GM10847 (cell line): Measurements from ENCODE around the gene DNER.

Source experiments
- POLR2A ChIP-seq: IDR thresholded peaks from 2 replicates; pipeline ENCODE4 v1.6.1; 2011; ENCODE audit not compliant: insufficient read length; ENCODE audit errors: extremely low read depth

DNER gene

GRCh38 chr2:229572507-229573271 lies 141.7 kb downstream of the DNER start:
- TF ChIP-seq POLR2A, result no peak

GRCh38 chr2:229571243-229571642 lies 143.1 kb downstream of the DNER start:
- TF ChIP-seq POLR2A, result no peak

- TF ChIP-seq POLR2A, result no peak
Measured at GRCh38 chr2:229566370-229566769, 148.0 kb downstream of the DNER start.

- TF ChIP-seq POLR2A, result no peak
Measured at GRCh38 chr2:229564300-229564907, 150.0 kb downstream of the DNER start.

- TF ChIP-seq POLR2A, result no peak
Measured at GRCh38 chr2:229563388-229563787, 151.0 kb downstream of the DNER start.

- no peak for TF ChIP-seq POLR2A
Measured at GRCh38 chr2:229562472-229563127, 151.8 kb downstream of the DNER start.

- TF ChIP-seq POLR2A, result no peak
Measured at GRCh38 chr2:229559986-229560385, 154.4 kb downstream of the DNER start.

GRCh38 chr2:229553091-229553490 lies 161.3 kb downstream of the DNER start:
- TF ChIP-seq POLR2A, result no peak

GRCh38 chr2:229543176-229543873 lies 171.0 kb downstream of the DNER start:
- TF ChIP-seq POLR2A, result no peak

GRCh38 chr2:229539628-229540027 lies 174.7 kb downstream of the DNER start:
- no peak for TF ChIP-seq POLR2A

- no peak for TF ChIP-seq POLR2A
Measured at GRCh38 chr2:229531594-229531993, 182.8 kb downstream of the DNER start.

- TF ChIP-seq POLR2A, result no peak
Measured at GRCh38 chr2:229530434-229530833, 183.9 kb downstream of the DNER start.

- TF ChIP-seq POLR2A, result no peak
Measured at GRCh38 chr2:229528846-229529245, 185.5 kb downstream of the DNER start.

GRCh38 chr2:229526951-229527350 lies 187.4 kb downstream of the DNER start:
- TF ChIP-seq POLR2A, result no peak

GRCh38 chr2:229524799-229525198 lies 189.6 kb downstream of the DNER start:
- no peak for TF ChIP-seq POLR2A

GRCh38 chr2:229523663-229524062 lies 190.7 kb downstream of the DNER start:
- TF ChIP-seq POLR2A, result no peak

GRCh38 chr2:229521576-229521975 lies 192.8 kb downstream of the DNER start:
- no peak for TF ChIP-seq POLR2A
